Progenitor cell of endocrine pancreas (in vitro differentiated cells): ENCODE measurements around the gene CLTB. TPM values are rescaled to one million over a fixed set of nuclear protein-coding genes. Genes with fewer than 3 reads are reported as not detected.

ENCODE experiments used
- DNase-seq: peaks from one replicate; pipeline ENCODE4 v3.0.0; 2021; ENCODE audit warnings: low spot score; ENCODE audit not compliant: unreplicated experiment
- H3K27ac Mint-ChIP-seq: 2 replicates; pipeline ENCODE4 v1.8.0; 2021; ENCODE audit warnings: mild to moderate bottlenecking, moderate library complexity, mixed read lengths
- H3K27me3 Mint-ChIP-seq: 2 replicates; pipeline ENCODE4 v1.8.0; 2021; ENCODE audit warnings: mixed read lengths
- H3K36me3 Mint-ChIP-seq: 2 replicates; pipeline ENCODE4 v1.8.0; 2022; ENCODE audit warnings: mixed read lengths; ENCODE audit not compliant: insufficient read depth
- H3K4me1 Mint-ChIP-seq: 2 replicates; pipeline ENCODE4 v1.8.0; 2021; ENCODE audit warnings: low read depth, mixed read lengths
- H3K4me3 Mint-ChIP-seq: 2 replicates; pipeline ENCODE4 v1.8.0; 2021; ENCODE audit warnings: low read depth, mild to moderate bottlenecking, moderate library complexity, mixed read lengths
- H3K9me3 Mint-ChIP-seq: 2 replicates; pipeline ENCODE4 v1.8.0; 2021; ENCODE audit warnings: low read depth, mixed read lengths
- CTCF ChIP-seq: fragments of 200-600 bp; sonication (generic); IDR thresholded peaks from one replicate; pipeline ENCODE4 v1.5.0; 2021; ENCODE audit warnings: antibody characterized with exemption, mild to moderate bottlenecking; ENCODE audit not compliant: unreplicated experiment
- total RNA-seq: library from RNA; stranded (reverse); gene quantifications from 2 replicates; pipeline ENCODE4 v1.2.1, GENCODE V29; 2021

Gene CLTB
- total RNA-seq, 1 donor from 2014 or later, result 29.1 TPM

- Mint-ChIP-seq H3K4me3 (no peak overlapping the region), H3K27me3 (peaks cover 10% of the 10 kb centered on the region), H3K36me3 (peaks cover 15% of the 10 kb centered on the region), H3K9me3 (no peaks in the 10 kb centered on the region), H3K4me1 (no peaks in the 10 kb centered on the region), H3K27ac (no peak overlapping the region)
- no peak for TF ChIP-seq CTCF
- no peak for DNase-seq
Observed at GRCh38 chr5:176369934-176370711, 46.2 kb downstream of the CLTB start.

- H3K27ac Mint-ChIP-seq, result no peak overlapping the region
- no peak overlapping the region for H3K4me3 Mint-ChIP-seq
- no peak for TF ChIP-seq CTCF
- peaks cover 15% of the 10 kb centered on the region for H3K36me3 Mint-ChIP-seq
- no peaks in the 10 kb centered on the region for H3K9me3 Mint-ChIP-seq
- no peaks in the 10 kb centered on the region for H3K4me1 Mint-ChIP-seq
- no peak for DNase-seq
- H3K27me3 Mint-ChIP-seq, result peaks cover 19% of the 10 kb centered on the region
Observed at GRCh38 chr5:176368726-176369125, 47.6 kb downstream of the CLTB start.

- H3K4me3 Mint-ChIP-seq, result peak overlapping the region; percentile 72
- H3K4me1 Mint-ChIP-seq, result no peaks in the 10 kb centered on the region
- H3K36me3 Mint-ChIP-seq, result peaks cover 15% of the 10 kb centered on the region
- H3K9me3 Mint-ChIP-seq, result no peaks in the 10 kb centered on the region
- DNase-seq, result no peak
- no peak for TF ChIP-seq CTCF
- peaks cover 37% of the 10 kb centered on the region for H3K27me3 Mint-ChIP-seq
- H3K27ac Mint-ChIP-seq, result no peak overlapping the region
Observed at GRCh38 chr5:176366232-176366894, 50.0 kb downstream of the CLTB start.

GRCh38 chr5:176365351-176366231, 50.7 kb downstream of the CLTB start, which contains the start of gene ARL10:
ARL10 (plus strand) TSS chr5:176365487; CDS start chr5:176365564, 77 bp downstream.
- TF ChIP-seq CTCF, result no peak
- peak; percentile 22 for DNase-seq
- H3K27ac Mint-ChIP-seq, result peak within 1 kb of the TSS; percentile 29
- peaks cover 37% of the 10 kb centered on the region for H3K27me3 Mint-ChIP-seq
- no peaks in the 10 kb centered on the region for H3K4me1 Mint-ChIP-seq
- peak within 1 kb of the TSS; percentile 72 for H3K4me3 Mint-ChIP-seq
- H3K9me3 Mint-ChIP-seq, result no peaks in the 10 kb centered on the region
- H3K36me3 Mint-ChIP-seq, result peaks cover 13% of the 10 kb centered on the region
